Keratinocyte (primary cell): Measurements from ENCODE around the gene DIP2C.

Experiments used
- CTCF ChIP-seq, 3 experiments: IDR thresholded peaks in 1 of 3; conservative IDR thresholded peaks in 1 of 3; optimal IDR thresholded peaks in 1 of 3; 2 replicates in 2 of 3; 3 replicates in 1 of 3; pipeline versions ENCODE3 to v1.5.1; 2011; ENCODE audit warnings: low read length in 3 of 3, mild to moderate bottlenecking in 3 of 3, moderate library complexity in 2 of 3, control low read depth in 1 of 3, inconsistent platforms in 1 of 3; ENCODE audit not compliant: insufficient read depth in 2 of 3; ENCODE audit errors: extremely low read depth in 1 of 3
- EZH2 ChIP-seq: IDR thresholded peaks from one replicate; pipeline ENCODE4 v1.6.1; 2012; ENCODE audit warnings: inconsistent platforms, mild to moderate bottlenecking, low read length, moderate library complexity

- no peak for TF ChIP-seq CTCF (optimal IDR thresholded peaks at IDR 0.05 in 1 of 3, IDR thresholded peaks at IDR 0.05 in 1 of 3, conservative IDR thresholded peaks at IDR 0.05 in 1 of 3; ENCODE audit: extremely low read depth in 1 of 3, insufficient read depth in 2 of 3, low read length in 3 of 3)
- no peak for TF ChIP-seq EZH2
Observed at GRCh38 chr10:533611-534010, 155.9 kb downstream of the DIP2C start.
